ENCODE results near the gene CDKN1A.

DNA sequence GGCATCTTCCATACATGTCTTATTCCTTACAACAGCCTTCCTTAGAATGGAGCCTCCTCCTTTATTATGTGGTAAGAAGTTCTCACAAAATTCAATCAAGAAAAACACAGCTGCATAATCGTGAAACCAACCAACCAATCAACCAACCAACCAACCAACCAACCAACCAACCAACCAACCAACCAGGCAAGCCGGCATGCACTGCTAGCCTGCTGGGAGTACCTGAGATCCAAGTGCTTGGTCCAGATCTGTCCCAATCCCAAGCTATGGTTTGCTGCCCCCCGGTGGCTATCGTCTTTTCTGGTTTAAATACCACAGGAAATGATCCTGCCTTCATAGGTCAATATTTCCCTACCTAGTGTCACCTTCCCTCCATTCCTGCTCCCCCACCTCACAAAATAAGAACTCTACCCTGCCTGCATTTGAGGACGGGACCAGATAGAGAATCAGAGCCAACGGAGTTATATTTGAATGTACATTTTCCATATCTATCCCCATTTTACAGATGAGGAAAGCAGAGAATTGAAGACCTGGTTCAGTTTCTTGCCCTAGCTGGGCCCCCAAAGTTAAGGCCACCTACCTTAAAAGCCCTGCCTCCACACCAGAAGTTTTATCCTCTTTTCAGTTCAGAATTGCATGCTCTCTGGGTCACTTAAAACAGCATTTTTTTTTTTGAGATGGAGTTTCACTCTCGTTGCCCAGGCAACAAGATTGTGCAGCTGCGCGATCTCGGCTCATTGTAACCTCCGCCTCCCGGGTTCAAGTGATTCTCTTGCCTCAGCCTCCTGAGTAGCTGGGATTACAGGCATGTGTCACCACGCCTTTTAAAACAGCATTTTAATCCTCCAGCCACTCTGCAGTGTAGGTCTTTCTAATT, 46.2 kb downstream of the CDKN1A start:
- TF ChIP-seq, protein P1, sequence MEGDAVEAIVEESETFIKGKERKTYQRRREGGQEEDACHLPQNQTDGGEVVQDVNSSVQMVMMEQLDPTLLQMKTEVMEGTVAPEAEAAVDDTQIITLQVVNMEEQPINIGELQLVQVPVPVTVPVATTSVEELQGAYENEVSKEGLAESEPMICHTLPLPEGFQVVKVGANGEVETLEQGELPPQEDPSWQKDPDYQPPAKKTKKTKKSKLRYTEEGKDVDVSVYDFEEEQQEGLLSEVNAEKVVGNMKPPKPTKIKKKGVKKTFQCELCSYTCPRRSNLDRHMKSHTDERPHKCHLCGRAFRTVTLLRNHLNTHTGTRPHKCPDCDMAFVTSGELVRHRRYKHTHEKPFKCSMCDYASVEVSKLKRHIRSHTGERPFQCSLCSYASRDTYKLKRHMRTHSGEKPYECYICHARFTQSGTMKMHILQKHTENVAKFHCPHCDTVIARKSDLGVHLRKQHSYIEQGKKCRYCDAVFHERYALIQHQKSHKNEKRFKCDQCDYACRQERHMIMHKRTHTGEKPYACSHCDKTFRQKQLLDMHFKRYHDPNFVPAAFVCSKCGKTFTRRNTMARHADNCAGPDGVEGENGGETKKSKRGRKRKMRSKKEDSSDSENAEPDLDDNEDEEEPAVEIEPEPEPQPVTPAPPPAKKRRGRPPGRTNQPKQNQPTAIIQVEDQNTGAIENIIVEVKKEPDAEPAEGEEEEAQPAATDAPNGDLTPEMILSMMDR (IDR thresholded peaks at IDR 0.05; ENCODE audit: insufficient read depth, low read length): peak; percentile 13
- TF ChIP-seq POLR2AphosphoS5 (IDR thresholded peaks at IDR 0.05; ENCODE audit: low read depth) (no peak; the same call in 1 of the 2 replicates), GABPA (IDR thresholded peaks at IDR 0.05; ENCODE audit: low read depth) (no peak)
